Measurements from ENCODE around the gene TMEM129.

Gene TMEM129

GRCh38 chr4:1758306-1759121, 37.4 kb upstream of the TMEM129 start:
- H3K27ac ChIP-seq (ENCODE audit: insufficient read depth, low read depth, low read length, poor library complexity, severe bottlenecking): no peak overlapping the region
- WGBS, 2 experiments: 91 to 92% methylated on average over 27 of the region's 27 CpGs
- no peaks in the 10 kb centered on the region for H3K9me3 ChIP-seq (ENCODE audit: control insufficient read depth, low read length)
- H3K27me3 ChIP-seq (ENCODE audit: control insufficient read depth, insufficient read depth, low read length, poor library complexity, severe bottlenecking): peaks cover 3% of the 10 kb centered on the region
- H3K36me3 ChIP-seq (ENCODE audit: control insufficient read depth, insufficient read depth, low read length): no peaks in the 10 kb centered on the region
- no peak overlapping the region for H3K4me3 ChIP-seq (ENCODE audit: insufficient read depth, low read depth, low read length)
- H3K4me1 ChIP-seq (ENCODE audit: control insufficient read depth, insufficient read depth, low read length): peaks cover 36% of the 10 kb centered on the region

- Histone ChIP-seq H3K36me3 (ENCODE audit: control insufficient read depth, insufficient read depth, low read length) (no peaks in the 10 kb centered on the region), H3K27me3 (ENCODE audit: control insufficient read depth, insufficient read depth, low read length, poor library complexity, severe bottlenecking) (peaks cover 3% of the 10 kb centered on the region), H3K4me1 (ENCODE audit: control insufficient read depth, insufficient read depth, low read length) (peaks cover 34% of the 10 kb centered on the region), H3K27ac (ENCODE audit: insufficient read depth, low read depth, low read length, poor library complexity, severe bottlenecking) (no peak overlapping the region), H3K4me3 (ENCODE audit: insufficient read depth, low read depth, low read length) (no peak overlapping the region), H3K9me3 (ENCODE audit: control insufficient read depth, low read length) (no peaks in the 10 kb centered on the region)
- WGBS, 2 experiments: 66 to 73% methylated on average over 17 of the region's 17 CpGs
Observed at GRCh38 chr4:1757836-1758235, 36.7 kb upstream of the TMEM129 start.

- 89% methylated on average over 19 of the region's 20 CpGs for WGBS, 2 experiments
Observed at GRCh38 chr4:1756893-1757779, 36.0 kb upstream of the TMEM129 start.

GRCh38 chr4:1756079-1756478, 35.0 kb upstream of the TMEM129 start:
- no peaks in the 10 kb centered on the region for H3K27me3 ChIP-seq (ENCODE audit: control insufficient read depth, insufficient read depth, low read length, poor library complexity, severe bottlenecking)
- WGBS, 2 experiments: 86 to 87% methylated on average over 18 of the region's 18 CpGs
- H3K9me3 ChIP-seq (ENCODE audit: control insufficient read depth, low read length): no peaks in the 10 kb centered on the region
- H3K4me1 ChIP-seq (ENCODE audit: control insufficient read depth, insufficient read depth, low read length): peaks cover 43% of the 10 kb centered on the region
- no peaks in the 10 kb centered on the region for H3K36me3 ChIP-seq (ENCODE audit: control insufficient read depth, insufficient read depth, low read length)
- no peak overlapping the region for H3K27ac ChIP-seq (ENCODE audit: insufficient read depth, low read depth, low read length, poor library complexity, severe bottlenecking)
- H3K4me3 ChIP-seq (ENCODE audit: insufficient read depth, low read depth, low read length): no peak overlapping the region

More at GRCh38 chr4:1756893-1757779, 36.0 kb upstream of the TMEM129 start:
- Histone ChIP-seq H3K9me3 (ENCODE audit: control insufficient read depth, low read length) (no peaks in the 10 kb centered on the region), H3K27me3 (ENCODE audit: control insufficient read depth, insufficient read depth, low read length, poor library complexity, severe bottlenecking) (no peaks in the 10 kb centered on the region), H3K27ac (ENCODE audit: insufficient read depth, low read depth, low read length, poor library complexity, severe bottlenecking) (no peak overlapping the region), H3K4me3 (ENCODE audit: insufficient read depth, low read depth, low read length) (no peak overlapping the region), H3K36me3 (ENCODE audit: control insufficient read depth, insufficient read depth, low read length) (no peaks in the 10 kb centered on the region), H3K4me1 (ENCODE audit: control insufficient read depth, insufficient read depth, low read length) (peaks cover 35% of the 10 kb centered on the region)

- Histone ChIP-seq H3K4me1 (ENCODE audit: control insufficient read depth, insufficient read depth, low read length) (peaks cover 36% of the 10 kb centered on the region), H3K36me3 (ENCODE audit: control insufficient read depth, insufficient read depth, low read length) (no peaks in the 10 kb centered on the region), H3K4me3 (ENCODE audit: insufficient read depth, low read depth, low read length) (no peak overlapping the region), H3K27ac (ENCODE audit: insufficient read depth, low read depth, low read length, poor library complexity, severe bottlenecking) (no peak overlapping the region), H3K9me3 (ENCODE audit: control insufficient read depth, low read length) (no peaks in the 10 kb centered on the region), H3K27me3 (ENCODE audit: control insufficient read depth, insufficient read depth, low read length, poor library complexity, severe bottlenecking) (no peaks in the 10 kb centered on the region)
- 93% methylated on average over 17 of the region's 17 CpGs for WGBS, 2 experiments
Observed at GRCh38 chr4:1755297-1755696, 34.2 kb upstream of the TMEM129 start.

GRCh38 chr4:1754336-1754735, 33.2 kb upstream of the TMEM129 start:
- Histone ChIP-seq H3K9me3 (ENCODE audit: control insufficient read depth, low read length) (no peaks in the 10 kb centered on the region), H3K4me3 (ENCODE audit: insufficient read depth, low read depth, low read length) (no peak overlapping the region), H3K36me3 (ENCODE audit: control insufficient read depth, insufficient read depth, low read length) (no peaks in the 10 kb centered on the region), H3K4me1 (ENCODE audit: control insufficient read depth, insufficient read depth, low read length) (peaks cover 28% of the 10 kb centered on the region), H3K27me3 (ENCODE audit: control insufficient read depth, insufficient read depth, low read length, poor library complexity, severe bottlenecking) (no peaks in the 10 kb centered on the region), H3K27ac (ENCODE audit: insufficient read depth, low read depth, low read length, poor library complexity, severe bottlenecking) (peak overlapping the region; percentile 8)
- WGBS, 2 experiments: 79 to 81% methylated on average over 5 of the region's 5 CpGs

GRCh38 chr4:1753697-1754311, 32.7 kb upstream of the TMEM129 start:
- Histone ChIP-seq H3K36me3 (ENCODE audit: control insufficient read depth, insufficient read depth, low read length) (no peaks in the 10 kb centered on the region), H3K9me3 (ENCODE audit: control insufficient read depth, low read length) (no peaks in the 10 kb centered on the region), H3K4me1 (ENCODE audit: control insufficient read depth, insufficient read depth, low read length) (peaks cover 28% of the 10 kb centered on the region), H3K27ac (ENCODE audit: insufficient read depth, low read depth, low read length, poor library complexity, severe bottlenecking) (no peak overlapping the region), H3K27me3 (ENCODE audit: control insufficient read depth, insufficient read depth, low read length, poor library complexity, severe bottlenecking) (no peaks in the 10 kb centered on the region), H3K4me3 (ENCODE audit: insufficient read depth, low read depth, low read length) (no peak overlapping the region)
- 92 to 93% methylated on average over 15 of the region's 15 CpGs for whole genome bisulfite sequencing, 2 experiments

GRCh38 chr4:1753294-1753696, 32.2 kb upstream of the TMEM129 start:
- peaks cover 31% of the 10 kb centered on the region for H3K4me1 ChIP-seq (ENCODE audit: control insufficient read depth, insufficient read depth, low read length)
- H3K36me3 ChIP-seq (ENCODE audit: control insufficient read depth, insufficient read depth, low read length): no peaks in the 10 kb centered on the region
- peaks cover under 1% of the 10 kb centered on the region for H3K27me3 ChIP-seq (ENCODE audit: control insufficient read depth, insufficient read depth, low read length, poor library complexity, severe bottlenecking)
- no peak overlapping the region for H3K4me3 ChIP-seq (ENCODE audit: insufficient read depth, low read depth, low read length)
- H3K9me3 ChIP-seq (ENCODE audit: control insufficient read depth, low read length): no peaks in the 10 kb centered on the region
- WGBS, 2 experiments: 82 to 85% methylated on average over 10 of the region's 10 CpGs
- H3K27ac ChIP-seq (ENCODE audit: insufficient read depth, low read depth, low read length, poor library complexity, severe bottlenecking): no peak overlapping the region

GRCh38 chr4:1752284-1753041, 31.3 kb upstream of the TMEM129 start:
- Histone ChIP-seq H3K9me3 (ENCODE audit: control insufficient read depth, low read length) (no peaks in the 10 kb centered on the region), H3K36me3 (ENCODE audit: control insufficient read depth, insufficient read depth, low read length) (no peaks in the 10 kb centered on the region), H3K27ac (ENCODE audit: insufficient read depth, low read depth, low read length, poor library complexity, severe bottlenecking) (no peak overlapping the region), H3K27me3 (ENCODE audit: control insufficient read depth, insufficient read depth, low read length, poor library complexity, severe bottlenecking) (peaks cover 3% of the 10 kb centered on the region), H3K4me1 (ENCODE audit: control insufficient read depth, insufficient read depth, low read length) (peaks cover 32% of the 10 kb centered on the region), H3K4me3 (ENCODE audit: insufficient read depth, low read depth, low read length) (no peak overlapping the region)
- 79 to 80% methylated on average over 35 of the region's 35 CpGs for WGBS, 2 experiments

All from ectodermal cell (in vitro differentiated cells).